ENCODE results near the gene HOXC12. TPM values are rescaled to one million over a fixed set of nuclear protein-coding genes. Genes with fewer than 3 reads are reported as not detected.

HOXC12 gene
- total RNA-seq, 2 experiments from 2014 or later = not detected

DNA sequence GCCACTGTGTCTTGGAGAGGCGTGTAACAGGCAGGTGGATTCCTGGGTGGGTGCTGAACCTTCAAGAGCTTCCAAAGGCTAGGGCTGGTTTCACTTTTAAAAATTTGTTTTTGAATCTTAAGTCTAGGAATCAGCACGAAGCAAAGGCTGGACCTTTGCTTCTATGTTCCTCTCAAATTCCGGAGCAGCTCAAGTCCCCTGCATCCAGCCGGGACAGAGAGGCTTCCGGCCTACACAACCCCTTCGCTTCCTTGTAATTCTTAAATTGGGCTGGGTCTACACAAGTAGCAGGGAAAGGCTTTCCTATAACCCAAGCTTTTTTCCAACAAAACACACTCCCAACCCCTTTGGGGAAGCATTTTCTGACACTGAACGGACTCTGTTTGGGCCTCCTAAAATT is 8.3 kb downstream of the HOXC12 start:
- no peak overlapping the region for H3K4me2 ChIP-seq (ENCODE audit: low read length)
- POLR2A ChIA-PET = interaction anchor here (1.2 kb wide), 1 partner anchor 197 kb away, joined by 5 read pairs; no protein-coding TSS in a partner anchor
- CTCF ChIA-PET (ENCODE audit: unreplicated experiment) = no interaction called here

DNA sequence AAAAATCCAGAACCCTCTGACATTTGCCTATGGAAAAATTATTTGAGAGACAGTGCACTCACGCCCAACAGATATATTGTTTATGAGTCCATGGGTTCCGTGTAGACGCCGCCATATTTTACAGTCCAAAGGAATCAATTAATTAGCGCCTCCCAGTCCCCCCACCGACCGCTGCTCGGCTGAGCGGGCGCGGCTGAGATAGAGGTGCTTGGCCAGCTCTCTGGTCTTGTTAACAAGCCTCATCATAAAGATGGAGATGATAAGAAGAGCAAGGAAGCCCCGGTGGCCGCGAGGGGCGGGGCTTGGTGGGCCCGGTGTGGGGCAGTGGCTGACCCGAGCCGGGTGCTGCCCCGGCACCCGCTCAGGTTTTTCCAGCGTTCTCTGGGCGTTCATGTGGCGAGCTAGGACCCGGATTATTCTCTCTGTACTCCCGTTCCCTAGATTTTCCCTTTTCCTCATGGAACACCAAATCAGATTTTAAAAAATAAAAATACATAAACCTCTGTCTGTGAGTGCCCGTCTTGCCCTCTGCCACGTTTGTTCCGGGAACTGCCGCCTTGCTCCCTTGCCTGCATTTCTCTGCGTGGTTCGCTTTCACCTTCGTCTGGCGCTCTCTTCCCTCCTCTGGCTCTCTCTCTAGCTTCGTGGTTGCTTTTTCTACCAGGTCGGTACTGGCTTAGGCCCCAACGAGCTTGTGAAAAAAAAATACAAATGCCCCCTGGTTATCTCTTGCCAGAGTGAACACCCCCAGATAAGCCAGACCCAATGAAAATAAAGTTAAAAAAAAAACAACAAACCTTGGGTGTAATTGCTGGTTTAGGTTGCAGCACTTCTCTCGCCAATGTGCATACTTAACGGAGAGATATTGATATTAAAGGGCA is 9.0 kb downstream of the HOXC12 start:
- POLR2A ChIA-PET = interaction anchor here (1.2 kb wide), 1 partner anchor 198 kb away, joined by 5 read pairs; no protein-coding TSS in a partner anchor
- no TSS peak for BruUV-seq (replicated peaks)
- Histone ChIP-seq H2AFZ (ENCODE audit: low read length) (no peak overlapping the region), H3K9me3 (ENCODE audit: low read length) (no peaks in the 10 kb centered on the region), H3K4me3 (ENCODE audit: low read depth, low read length, poor library complexity, severe bottlenecking) (no peak overlapping the region), H3K9me2 (ENCODE audit: insufficient read depth, low read length) (no peaks in the 10 kb centered on the region), H4K20me1 (ENCODE audit: insufficient read depth, low read length) (no peaks in the 10 kb centered on the region), H3K79me2 (ENCODE audit: insufficient read depth, low read depth, low read length) (no peaks in the 10 kb centered on the region), H3K27ac (ENCODE audit: low read depth, low read length, poor library complexity, severe bottlenecking) (no peak overlapping the region), H3K4me1 (ENCODE audit: insufficient read depth, low read length, poor library complexity, severe bottlenecking) (peaks cover 14% of the 10 kb centered on the region), H3K4me2 (ENCODE audit: low read length) (no peak overlapping the region), H3K36me3 (ENCODE audit: insufficient read depth, low read length) (no peaks in the 10 kb centered on the region)
- CTCF ChIA-PET (ENCODE audit: unreplicated experiment) = no interaction called here
- intact Hi-C loops (cut with micrococcal nuclease; ENCODE audit: unreplicated experiment) = no loop called here
- TF ChIP-seq, protein P1, sequence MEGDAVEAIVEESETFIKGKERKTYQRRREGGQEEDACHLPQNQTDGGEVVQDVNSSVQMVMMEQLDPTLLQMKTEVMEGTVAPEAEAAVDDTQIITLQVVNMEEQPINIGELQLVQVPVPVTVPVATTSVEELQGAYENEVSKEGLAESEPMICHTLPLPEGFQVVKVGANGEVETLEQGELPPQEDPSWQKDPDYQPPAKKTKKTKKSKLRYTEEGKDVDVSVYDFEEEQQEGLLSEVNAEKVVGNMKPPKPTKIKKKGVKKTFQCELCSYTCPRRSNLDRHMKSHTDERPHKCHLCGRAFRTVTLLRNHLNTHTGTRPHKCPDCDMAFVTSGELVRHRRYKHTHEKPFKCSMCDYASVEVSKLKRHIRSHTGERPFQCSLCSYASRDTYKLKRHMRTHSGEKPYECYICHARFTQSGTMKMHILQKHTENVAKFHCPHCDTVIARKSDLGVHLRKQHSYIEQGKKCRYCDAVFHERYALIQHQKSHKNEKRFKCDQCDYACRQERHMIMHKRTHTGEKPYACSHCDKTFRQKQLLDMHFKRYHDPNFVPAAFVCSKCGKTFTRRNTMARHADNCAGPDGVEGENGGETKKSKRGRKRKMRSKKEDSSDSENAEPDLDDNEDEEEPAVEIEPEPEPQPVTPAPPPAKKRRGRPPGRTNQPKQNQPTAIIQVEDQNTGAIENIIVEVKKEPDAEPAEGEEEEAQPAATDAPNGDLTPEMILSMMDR (conservative IDR thresholded peaks at IDR 0.05; ENCODE audit: low read length) = no peak
- TF ChIP-seq EZH2phosphoT487 (IDR thresholded peaks at IDR 0.05; ENCODE audit: borderline replicate concordance, low read depth, low read length) = 0 out of 2 replicates have a peak, but pooled peaks have one; percentile 33
- DNase-seq (ENCODE audit: low spot score) = no peak

More for the DNA sequence above, 8.3 kb downstream of the HOXC12 start:
- no peak overlapping the region for H2AFZ ChIP-seq (ENCODE audit: low read length)
- no peaks in the 10 kb centered on the region for H3K79me2 ChIP-seq (ENCODE audit: insufficient read depth, low read depth, low read length)
- no TSS peak for BruUV-seq (replicated peaks)
- intact Hi-C loops (cut with micrococcal nuclease; ENCODE audit: unreplicated experiment) = no loop called here
- no peak overlapping the region for H3K4me3 ChIP-seq (ENCODE audit: low read depth, low read length, poor library complexity, severe bottlenecking)
- H3K36me3 ChIP-seq (ENCODE audit: insufficient read depth, low read length) = no peaks in the 10 kb centered on the region
- no peak overlapping the region for H3K27ac ChIP-seq (ENCODE audit: low read depth, low read length, poor library complexity, severe bottlenecking)
- H4K20me1 ChIP-seq (ENCODE audit: insufficient read depth, low read length) = no peaks in the 10 kb centered on the region
- no peaks in the 10 kb centered on the region for H3K9me2 ChIP-seq (ENCODE audit: insufficient read depth, low read length)
- H3K9me3 ChIP-seq (ENCODE audit: low read length) = no peaks in the 10 kb centered on the region
- DNase-seq (ENCODE audit: low spot score) = no peak
- peaks cover 14% of the 10 kb centered on the region for H3K4me1 ChIP-seq (ENCODE audit: insufficient read depth, low read length, poor library complexity, severe bottlenecking)
- no peak for TF ChIP-seq EZH2phosphoT487 (IDR thresholded peaks at IDR 0.05; ENCODE audit: borderline replicate concordance, low read depth, low read length)
- TF ChIP-seq, protein P1 (conservative IDR thresholded peaks at IDR 0.05; ENCODE audit: low read length) = no peak

DNA sequence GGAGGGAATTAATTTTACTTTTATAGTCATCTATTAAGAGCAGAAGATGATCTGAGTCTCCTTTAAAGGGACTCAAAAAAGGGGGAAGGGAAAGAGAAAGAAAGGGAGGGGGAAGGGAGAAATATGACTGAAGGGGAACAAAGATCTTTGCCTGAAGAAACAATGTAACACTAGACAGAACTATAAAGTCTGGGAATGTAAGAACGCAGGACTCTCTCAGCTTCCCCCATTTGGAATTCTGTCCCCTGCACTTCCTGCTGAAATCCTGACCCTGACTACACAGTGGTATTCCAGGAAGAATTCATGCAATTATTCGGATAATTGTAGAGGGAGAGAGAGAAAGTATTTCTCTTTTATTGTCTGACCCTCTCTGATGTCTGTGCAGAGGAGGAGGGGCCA is 9.6 kb downstream of the HOXC12 start:
- CTCF ChIA-PET (ENCODE audit: unreplicated experiment) = no interaction called here
- intact Hi-C loops (cut with micrococcal nuclease; ENCODE audit: unreplicated experiment) = no loop called here

More for the DNA sequence above, 9.6 kb downstream of the HOXC12 start:
- Histone ChIP-seq H3K36me3 (ENCODE audit: insufficient read depth, low read length) (no peaks in the 10 kb centered on the region), H3K4me2 (ENCODE audit: low read length) (no peak overlapping the region), H3K4me1 (ENCODE audit: insufficient read depth, low read length, poor library complexity, severe bottlenecking) (peaks cover 14% of the 10 kb centered on the region), H3K4me3 (ENCODE audit: low read depth, low read length, poor library complexity, severe bottlenecking) (no peak overlapping the region), H2AFZ (ENCODE audit: low read length) (no peak overlapping the region), H3K9me3 (ENCODE audit: low read length) (no peaks in the 10 kb centered on the region), H3K79me2 (ENCODE audit: insufficient read depth, low read depth, low read length) (no peaks in the 10 kb centered on the region), H4K20me1 (ENCODE audit: insufficient read depth, low read length) (no peaks in the 10 kb centered on the region), H3K9me2 (ENCODE audit: insufficient read depth, low read length) (no peaks in the 10 kb centered on the region), H3K27ac (ENCODE audit: low read depth, low read length, poor library complexity, severe bottlenecking) (no peak overlapping the region)
- POLR2A ChIA-PET = interaction anchor here (1.1 to 1.2 kb wide), 2 partner anchors 12 to 198 kb away, joined by 3 to 5 read pairs; no protein-coding TSS in a partner anchor
- DNase-seq (ENCODE audit: low spot score) = no peak
- TF ChIP-seq, protein P1 (conservative IDR thresholded peaks at IDR 0.05; ENCODE audit: low read length) = no peak
- no peak for TF ChIP-seq EZH2phosphoT487 (IDR thresholded peaks at IDR 0.05; ENCODE audit: borderline replicate concordance, low read depth, low read length)
- no TSS peak for BruUV-seq (replicated peaks)

All from OCI-LY7 (cell line).